ENCODE results near the gene APOA1.

APOA1 gene
- 0 to 0.41 (median 0.06) reads per million in 18 experiments for total RNA-seq

- no peak for DNase-seq
These were observed at the start of gene APOA1 for GRCh38 chr11:116837231-116838091. Gene APOA1, minus strand, starts transcription at chr11:116837622. Its CDS starts 235 bp downstream, at chr11:116837387.

- no peak for DNase-seq
These were observed 48.7 kb upstream of the APOA1 start for GRCh38 chr11:116885951-116886655.

DNA sequence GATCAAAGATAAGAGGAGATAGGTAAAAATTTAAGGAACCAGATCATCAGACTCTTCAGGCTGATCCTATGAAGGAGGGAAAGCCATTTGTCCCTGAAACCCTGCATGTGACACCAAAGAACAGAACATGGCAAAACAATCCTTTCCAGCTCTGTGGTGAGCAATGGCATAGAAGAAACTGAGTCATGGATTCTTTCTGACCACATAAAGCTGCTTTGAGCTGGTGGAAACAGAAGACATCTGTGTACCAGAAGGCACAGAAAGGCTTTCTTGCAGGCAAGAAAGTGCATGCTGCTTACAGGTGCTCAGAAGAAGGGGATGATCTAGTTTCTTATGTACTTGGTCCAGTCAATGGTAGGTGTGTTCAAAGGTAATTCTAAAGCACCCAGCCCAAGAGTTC lies 45.0 kb upstream of the APOA1 start:
- DNase-seq, result no peak

DNA sequence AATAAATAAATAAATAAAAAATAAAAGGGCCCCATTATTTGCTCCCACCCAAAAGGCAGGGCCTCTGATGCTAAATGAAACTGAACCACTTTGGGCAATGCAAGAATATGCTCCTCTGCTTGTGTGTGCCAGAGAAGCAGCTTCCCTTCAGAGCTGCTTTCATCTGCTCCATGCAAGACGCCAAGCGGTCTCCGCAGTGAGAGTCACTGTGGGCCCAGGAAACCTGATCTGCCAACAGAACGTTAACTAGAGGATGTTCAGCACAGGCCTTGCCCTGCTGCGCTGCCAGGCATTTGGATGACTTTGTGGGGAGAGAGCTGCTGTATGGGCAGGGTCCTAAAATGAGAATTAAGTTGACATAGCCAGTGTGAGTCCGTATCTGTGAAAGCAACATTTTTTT lies 43.7 kb upstream of the APOA1 start:
- DNase-seq, result no peak

GRCh38 chr11:116879800-116880625 lies 42.6 kb upstream of the APOA1 start:
- peak; percentile 76 to 81 for DNase-seq

- no peak for DNase-seq
These were observed 39.2 kb upstream of the APOA1 start for GRCh38 chr11:116876656-116877055.

GRCh38 chr11:116875194-116875593 lies 37.8 kb upstream of the APOA1 start:
- DNase-seq, result no peak

- no peak for DNase-seq
These were observed 36.8 kb upstream of the APOA1 start for GRCh38 chr11:116874251-116874650.

- no peak for DNase-seq
These were observed 36.0 kb upstream of the APOA1 start for GRCh38 chr11:116873381-116873780.

GRCh38 chr11:116871248-116871647 lies 33.8 kb upstream of the APOA1 start:
- DNase-seq, result peak; percentile 20 to 56

GRCh38 chr11:116870054-116870453 lies 32.6 kb upstream of the APOA1 start:
- no peak for DNase-seq

- DNase-seq, result no peak
These were observed 32.2 kb upstream of the APOA1 start for GRCh38 chr11:116869610-116870009.

- no peak for DNase-seq
These were observed 30.6 kb upstream of the APOA1 start for GRCh38 chr11:116868066-116868465.

- DNase-seq, result no peak
These were observed 30.2 kb upstream of the APOA1 start for GRCh38 chr11:116867619-116868018.

DNA sequence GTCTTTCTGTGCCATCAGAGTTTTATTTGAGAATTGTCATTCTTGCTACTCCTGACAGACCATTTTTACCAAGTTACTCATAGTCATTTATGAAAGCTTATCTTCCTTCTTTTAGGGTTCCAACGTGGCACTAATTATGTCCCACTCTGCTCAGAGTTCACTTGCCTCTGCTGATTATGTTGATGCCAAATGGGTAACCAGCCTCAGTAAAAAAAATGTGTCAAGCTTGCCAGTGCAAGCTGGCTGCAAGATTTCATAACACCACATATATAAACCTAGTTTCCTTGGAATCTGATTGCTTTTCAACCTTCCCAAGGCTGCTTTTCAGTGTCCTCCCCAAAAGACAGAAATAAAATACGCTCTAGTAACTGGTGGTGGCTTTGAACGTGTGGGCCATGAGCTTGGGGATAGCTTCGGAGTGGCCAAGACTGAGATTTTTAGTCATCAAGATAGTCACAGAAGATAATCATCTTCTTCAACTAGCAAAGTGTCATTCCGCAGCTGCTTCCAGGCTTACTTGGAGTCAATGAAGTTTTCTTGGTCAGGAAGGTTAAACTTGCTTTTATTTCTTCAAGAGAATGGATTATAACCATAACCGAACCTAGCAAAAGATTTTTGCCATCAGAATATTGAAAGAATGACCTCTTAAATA lies 29.5 kb upstream of the APOA1 start:
- no peak for DNase-seq

DNA sequence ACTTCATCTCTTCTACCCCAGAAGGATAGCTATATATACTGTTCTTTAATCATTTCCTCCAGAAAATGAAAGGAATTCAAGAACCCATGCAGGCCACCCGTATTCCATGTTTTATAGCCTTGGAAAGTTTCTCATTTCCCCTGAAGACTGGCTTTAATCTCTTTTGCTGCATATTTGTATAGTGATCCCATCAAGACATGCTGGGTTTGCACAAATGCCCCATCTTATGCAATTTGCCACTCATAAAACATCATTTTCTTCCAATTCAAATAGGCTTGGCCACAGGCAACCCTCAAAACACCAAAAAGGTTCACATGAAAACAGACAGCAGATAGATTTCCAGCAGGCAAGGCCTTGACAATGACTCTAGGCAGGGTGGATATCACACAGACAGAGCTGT lies 28.3 kb upstream of the APOA1 start:
- no peak for DNase-seq

- no peak for DNase-seq
These were observed 27.1 kb upstream of the APOA1 start for GRCh38 chr11:116864531-116864930.

DNA sequence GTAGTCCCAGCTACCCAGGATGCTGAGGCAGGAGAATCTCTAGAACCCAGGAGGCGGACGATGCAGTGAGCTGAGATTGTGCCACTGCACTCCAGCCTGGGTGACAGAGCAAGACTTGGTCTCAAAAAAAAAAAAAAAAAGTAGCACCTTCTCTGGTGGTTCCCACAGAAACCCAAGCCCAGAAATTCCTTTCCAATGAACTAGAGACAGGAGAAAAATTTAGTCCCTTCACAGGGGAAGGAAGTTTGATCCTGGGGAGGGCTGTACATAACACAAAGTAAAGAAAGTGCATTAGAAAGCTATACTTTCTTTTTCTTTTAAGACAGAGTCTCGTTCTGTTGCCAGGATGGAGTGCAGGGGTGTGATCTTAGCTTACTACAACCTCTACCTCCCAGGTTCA lies 25.5 kb upstream of the APOA1 start:
- DNase-seq, result no peak

DNA sequence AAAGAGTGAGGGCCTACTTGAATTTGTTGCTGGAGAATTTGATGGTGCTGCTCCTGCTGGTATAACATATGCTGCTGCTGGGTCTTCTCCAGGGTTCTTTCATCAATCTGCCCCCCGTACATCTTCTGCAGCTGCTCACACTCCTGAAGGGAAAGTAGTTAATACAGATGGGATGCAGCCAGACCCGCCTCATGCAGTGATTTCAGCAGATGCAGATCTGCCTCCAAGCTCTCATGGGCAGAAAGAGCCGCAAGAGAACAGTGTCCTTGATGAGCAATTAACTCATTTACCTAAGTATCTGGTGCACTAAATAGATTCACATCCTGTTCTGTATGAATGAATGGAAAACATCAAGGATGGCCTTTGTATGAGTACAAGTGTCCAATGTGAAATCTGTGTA lies 24.8 kb upstream of the APOA1 start:
- DNase-seq, result no peak

DNA sequence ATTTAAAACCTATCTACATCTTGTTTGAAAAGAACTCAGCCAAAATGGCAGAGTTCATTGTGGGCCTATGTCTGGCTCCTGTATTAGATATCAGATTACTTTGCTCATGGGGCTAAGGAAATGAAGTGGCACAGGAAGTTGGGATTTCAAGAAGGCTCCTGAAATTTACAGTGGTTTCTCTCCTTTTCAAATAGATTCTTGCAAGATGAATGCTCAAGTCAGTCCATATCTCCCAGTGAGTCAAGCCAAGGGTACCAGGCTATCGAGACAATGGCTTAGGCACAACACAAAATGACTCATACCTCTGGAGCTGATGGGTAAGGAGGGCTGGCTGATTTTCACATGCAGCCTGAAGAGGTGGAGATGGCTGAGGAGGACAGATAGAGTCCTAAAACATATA lies 24.1 kb upstream of the APOA1 start:
- DNase-seq, result no peak

DNA sequence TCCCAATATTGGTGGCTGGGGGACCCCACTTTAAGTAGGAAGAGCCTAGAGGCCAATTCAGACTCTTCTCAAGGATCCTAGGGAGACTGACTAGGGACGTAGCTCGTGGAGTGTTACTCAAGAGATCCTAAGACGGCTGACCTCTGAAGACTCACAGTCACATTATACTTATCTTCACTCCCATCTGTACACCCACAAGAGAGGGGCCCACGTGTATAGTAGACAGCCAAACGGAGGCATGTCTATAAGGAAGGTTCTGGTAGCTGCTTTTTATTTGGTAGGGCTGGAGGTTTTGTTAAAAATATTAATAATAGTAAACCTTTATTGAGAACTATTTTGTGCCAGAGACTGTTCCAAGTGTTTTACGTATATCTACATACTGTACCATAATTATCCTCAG lies 22.9 kb upstream of the APOA1 start:
- DNase-seq, result peak in 1 of 2 donors; percentile 42

- no peak for DNase-seq
These were observed 21.8 kb upstream of the APOA1 start for GRCh38 chr11:116859175-116859574.

DNA sequence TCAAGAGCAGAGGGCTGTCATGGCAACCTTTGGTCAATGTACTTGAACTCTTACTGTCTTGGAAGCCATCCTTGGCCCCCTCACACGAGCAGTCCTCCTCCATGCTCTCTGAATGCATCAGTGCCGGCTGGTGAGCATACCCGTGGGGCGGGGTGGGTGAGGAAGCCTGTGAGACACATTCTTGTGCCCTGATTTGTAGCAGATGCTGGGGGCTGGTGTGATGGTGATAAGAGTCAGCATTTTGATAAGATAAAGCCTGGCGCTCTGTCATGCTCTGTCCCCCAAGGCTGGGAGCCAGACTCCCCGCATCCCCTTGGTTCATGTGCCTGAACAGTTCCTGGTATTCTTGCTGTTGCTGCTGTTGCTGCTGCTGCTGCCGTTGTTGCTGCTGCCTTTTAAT lies 20.5 kb upstream of the APOA1 start:
- DNase-seq, result no peak
